ENCODE results near the gene CLEC6A. TPM values are rescaled to one million over a fixed set of nuclear protein-coding genes. Genes with fewer than 3 reads are reported as not detected.

The CLEC6A gene
- total and polyA plus RNA-seq, 2 of the 8 experiments (the other 6 are each of a cell fraction or from before 2014, with no cell fraction given), result not detected

- H3K36me3 ChIP-seq (ENCODE audit: control insufficient read depth in 2 of 4, insufficient read depth in 4 of 4, low read length in 3 of 4), result no peaks in the 10 kb centered on the region
- no peak overlapping the region for H3K4me2 ChIP-seq (ENCODE audit: insufficient read depth in 1 of 2, low read depth in 2 of 2, low read length in 2 of 2)
- WGBS, 2 experiments (ENCODE audit: extremely low coverage in 1 of 2, insufficient coverage in 1 of 2, insufficient read length in 1 of 2, insufficient replicate concordance in 2 of 2, low coverage in 1 of 2, low lambda C conversion rate in 2 of 2, missing lambda C conversion rate in 1 of 2), result 70% methylated on average over 4 of the region's 4 CpGs; no CpG with 5 or more reads in 1 of the 2 experiments
- no peak overlapping the region for H2AK5ac ChIP-seq (ENCODE audit: low read depth, low read length)
- H3K56ac ChIP-seq (replicated peaks; ENCODE audit: insufficient read length, low read depth, low read length), result no peak overlapping the region
- no peak for TF ChIP-seq HDAC6 (IDR thresholded peaks at IDR 0.05; ENCODE audit: low read depth, low read length)
- no peak overlapping the region for H2BK120ac ChIP-seq (replicated peaks; ENCODE audit: low read depth, low read length)
- FAIRE-seq, result no peak
- H4K5ac ChIP-seq (ENCODE audit: insufficient read length, low read depth, low read length), result no peak overlapping the region
- no peaks in the 10 kb centered on the region for H3K23me2 ChIP-seq (ENCODE audit: low read depth, low read length)
- H3K27me3 ChIP-seq (replicated peaks in 1 of 4; ENCODE audit: control insufficient read depth in 3 of 4, extremely low read depth in 1 of 4, insufficient read depth in 3 of 4, low read length in 3 of 4), result no peaks in the 10 kb centered on the region
- no peak overlapping the region; a peak in 1 of 8 replicates for H3K4me3 ChIP-seq (ENCODE audit: extremely low read depth in 1 of 4, insufficient read depth in 2 of 4, low read depth in 3 of 4, low read length in 4 of 4)
- no peak overlapping the region for H2AFZ ChIP-seq (ENCODE audit: low read length)
- H3K79me2 ChIP-seq (ENCODE audit: control insufficient read depth in 1 of 2, insufficient read depth in 2 of 2, low read length in 2 of 2), result no peaks in the 10 kb centered on the region
- no peak overlapping the region for H3K27ac ChIP-seq (ENCODE audit: low read depth, low read length)
- H3K9ac ChIP-seq (replicated peaks in 1 of 4; ENCODE audit: extremely low read depth in 1 of 4, low read depth in 3 of 4, low read length in 3 of 4), result no peak overlapping the region
- H3K18ac ChIP-seq (ENCODE audit: extremely low read depth, low read length), result no peak overlapping the region
- H3K23ac ChIP-seq (ENCODE audit: insufficient read length), result no peak overlapping the region
- H3K9me3 ChIP-seq (ENCODE audit: insufficient read depth in 2 of 2, low read depth in 1 of 2, low read length in 1 of 2), result no peaks in the 10 kb centered on the region; a peak in 1 of 4 replicates
- no peak overlapping the region for H4K91ac ChIP-seq (replicated peaks; ENCODE audit: insufficient read length, low read length)
- no peak for DNase-seq (ENCODE audit: low read depth in 1 of 2, low spot score in 2 of 2)
- H4K20me1 ChIP-seq (replicated peaks in 1 of 2; ENCODE audit: control insufficient read depth in 1 of 2, insufficient read depth in 2 of 2, low read length in 2 of 2), result no peaks in the 10 kb centered on the region
- ChIA-PET CTCF (ENCODE audit: partially characterized antibody) (interaction anchor here (0.8 to 1.0 kb wide), 3 partner anchors 10 to 152 kb away, joined by 3 read pairs; no protein-coding TSS in a partner anchor), POLR2A (ENCODE audit: partially characterized antibody) (interaction anchor here (1.2 kb wide), 1 partner anchor 8 kb away, joined by 4 read pairs; no protein-coding TSS in a partner anchor)
- H2BK5ac ChIP-seq (ENCODE audit: low read depth, low read length), result no peak overlapping the region; the same call in 1 of the 2 replicates
- no peak overlapping the region for H2BK20ac ChIP-seq (ENCODE audit: low read length)
- no peak overlapping the region for H3K14ac ChIP-seq (ENCODE audit: insufficient read length)
- H3K4ac ChIP-seq (replicated peaks; ENCODE audit: insufficient read length, low read depth, low read length), result no peak overlapping the region
- H2BK15ac ChIP-seq (ENCODE audit: low read length), result no peak overlapping the region
- peaks cover 0 to 4% (median under 1%) of the 10 kb centered on the region in 4 experiments; a peak in 3 of 7 replicates for H3K4me1 ChIP-seq (replicated peaks in 1 of 4; ENCODE audit: control insufficient read depth in 3 of 4, insufficient read depth in 4 of 4, low read length in 3 of 4)
- no peak overlapping the region for H2BK12ac ChIP-seq (ENCODE audit: low read depth, low read length)
- no peaks in the 10 kb centered on the region for H3K79me1 ChIP-seq (ENCODE audit: low read depth, low read length)
- no peak overlapping the region for H4K8ac ChIP-seq (ENCODE audit: extremely low read depth, insufficient read depth, low read length)
Observed at GRCh38 chr12:8453021-8453513, 2.7 kb upstream of the CLEC6A start.

Data from H1 (cell line).